ENCODE measurements around the gene ZC3H7B.

ZC3H7B gene

DNA sequence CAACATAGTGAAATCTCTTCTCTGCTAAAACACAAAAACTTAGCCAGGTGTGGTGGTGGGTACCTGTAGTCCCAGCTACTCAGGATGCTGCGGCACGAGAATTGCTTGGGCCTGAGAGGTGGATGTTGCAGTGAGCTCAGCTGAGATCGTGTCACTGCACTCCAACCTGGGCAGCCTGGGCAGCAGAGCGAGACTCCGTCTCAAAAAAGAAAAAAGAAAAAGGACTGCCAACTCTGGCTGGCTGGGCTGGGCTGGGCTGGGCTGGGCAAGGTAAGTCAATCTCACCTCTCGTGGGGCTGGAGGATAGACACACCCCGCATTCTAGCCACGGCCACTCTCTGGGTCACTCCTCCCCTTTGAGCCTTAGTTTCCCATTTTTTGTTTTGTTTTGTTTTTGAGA lies 107.3 kb downstream of the ZC3H7B start:
- TF ChIP-seq GATA2 (IDR thresholded peaks at IDR 0.05; ENCODE audit: low read depth, low read length) (no peak), GATA3 (IDR thresholded peaks at IDR 0.05; ENCODE audit: low read depth, low read length) (no peak)
